GM18511 (cell line): ENCODE measurements around the gene ISLR2.
"Not testable (repeated sequence)": the region's sequence is repeated elsewhere in the genome, so short reads cannot be mapped to it uniquely, and the experiment has no call there.

ENCODE experiments used
- ATAC-seq: cut with Tn5 transposase; IDR thresholded peaks from one replicate; pipeline ENCODE4 v1.9.1; 2021; ENCODE audit warnings: mild to moderate bottlenecking, moderate library complexity; ENCODE audit not compliant: unreplicated experiment

Gene ISLR2

GRCh38 chr15:74130155-74130848 is at the start of gene ISLR2:
Gene ISLR2 (plus strand): TSS chr15:74130586. CDS start chr15:74132755, 2,169 bp downstream.
- no peak for ATAC-seq

- ATAC-seq: not testable (repeated sequence)
Measured at GRCh38 chr15:74082450-74082849, 47.9 kb upstream of the ISLR2 start, which contains the start of gene GOLGA6A. Gene GOLGA6A (minus strand): TSS chr15:74082550. CDS start chr15:74082509, 41 bp downstream.

DNA sequence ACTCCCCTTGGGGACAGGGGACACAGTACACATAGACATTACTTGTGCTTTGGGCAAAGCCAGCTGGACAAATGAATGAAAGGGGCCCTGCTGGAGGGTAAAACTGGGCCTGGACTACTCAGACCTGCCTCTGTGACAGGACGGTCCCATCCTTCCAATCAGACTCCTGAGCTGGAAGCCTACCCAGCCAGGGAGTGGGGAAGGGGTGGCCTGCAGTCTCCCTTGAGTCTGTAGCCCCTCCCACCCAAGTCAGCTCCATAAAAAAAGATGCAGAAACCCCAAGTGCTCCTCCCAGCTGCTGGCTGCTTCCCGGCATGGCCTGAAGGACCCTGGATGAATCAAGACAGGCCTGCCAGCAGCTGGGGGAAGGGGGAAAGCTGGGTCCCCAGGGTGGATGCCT is 35.8 kb upstream of the ISLR2 start:
- ATAC-seq: not testable (repeated sequence)

- not testable (repeated sequence) for ATAC-seq
Measured at GRCh38 chr15:74095610-74096009, 34.8 kb upstream of the ISLR2 start.

DNA sequence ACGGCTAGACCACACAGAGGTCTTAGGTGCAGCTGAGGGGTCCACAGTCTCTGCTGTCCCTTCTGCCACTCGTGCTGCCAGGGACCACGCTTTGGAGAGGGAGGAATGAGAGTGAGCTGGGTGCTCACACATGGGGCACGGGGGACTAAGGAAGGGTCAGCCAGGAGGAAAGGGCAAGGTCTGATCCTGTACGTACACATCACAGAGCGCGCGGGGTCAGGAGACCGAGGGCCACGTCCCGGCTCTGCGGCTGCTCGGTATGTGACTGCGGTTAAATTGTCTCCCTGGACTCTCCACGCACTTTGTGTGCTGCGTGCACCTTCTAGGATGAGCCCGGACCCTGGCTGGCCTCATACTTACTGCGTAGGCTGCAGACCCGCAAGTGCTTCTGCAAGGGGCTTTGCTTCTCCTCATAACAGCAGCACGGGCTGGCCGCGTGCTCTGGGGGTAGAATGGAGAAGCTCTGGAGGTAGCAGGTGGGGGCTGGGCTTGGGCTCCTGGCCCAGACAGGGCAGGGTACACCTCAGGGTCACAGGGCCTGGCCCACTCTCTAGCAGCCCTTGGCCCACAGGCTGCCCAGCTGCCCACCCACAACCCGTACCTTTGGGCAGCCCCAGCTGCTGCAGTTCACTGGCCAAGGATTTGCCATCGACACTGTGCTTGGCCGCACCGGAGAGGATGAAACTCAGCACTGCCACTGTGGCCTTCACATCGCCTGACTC is 33.5 kb upstream of the ISLR2 start:
- ATAC-seq: not testable (repeated sequence)

DNA sequence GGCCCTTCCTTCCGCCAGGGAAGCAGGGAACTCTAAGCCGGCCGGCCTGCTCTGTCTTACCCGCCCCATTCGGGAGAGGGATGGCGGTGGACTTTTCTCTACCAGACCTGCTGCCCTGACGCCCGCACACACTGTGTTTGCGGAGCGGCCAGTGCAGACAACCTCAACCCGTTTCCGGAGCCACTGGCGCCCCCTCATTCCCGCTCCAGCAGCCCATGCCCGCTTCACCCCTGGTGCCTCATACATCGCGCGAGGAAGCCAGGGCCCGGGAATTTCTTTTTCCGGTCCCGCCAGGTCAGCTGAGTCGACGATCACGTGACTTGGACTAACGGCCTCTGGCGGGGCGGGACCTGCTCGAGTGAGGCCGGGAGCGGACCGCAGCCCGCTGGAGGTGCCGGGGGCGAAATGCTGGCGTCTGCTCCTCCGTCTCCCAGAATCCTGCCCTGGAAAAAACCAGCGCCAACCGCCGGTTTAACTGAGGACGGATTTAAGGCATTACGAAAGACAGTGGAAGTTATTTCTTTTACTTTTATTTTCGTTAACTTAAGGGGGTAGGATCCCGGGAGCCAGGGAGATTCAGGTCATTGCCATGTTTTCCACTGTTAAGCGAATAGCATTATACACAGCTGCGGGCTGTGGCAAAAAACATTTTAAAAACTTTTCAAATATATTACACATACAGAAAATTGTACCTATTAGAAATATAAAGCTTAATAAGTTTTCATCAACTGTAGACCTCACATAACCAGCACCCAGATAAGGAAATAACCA is 30.2 kb upstream of the ISLR2 start:
- peak; percentile 79 for ATAC-seq

DNA sequence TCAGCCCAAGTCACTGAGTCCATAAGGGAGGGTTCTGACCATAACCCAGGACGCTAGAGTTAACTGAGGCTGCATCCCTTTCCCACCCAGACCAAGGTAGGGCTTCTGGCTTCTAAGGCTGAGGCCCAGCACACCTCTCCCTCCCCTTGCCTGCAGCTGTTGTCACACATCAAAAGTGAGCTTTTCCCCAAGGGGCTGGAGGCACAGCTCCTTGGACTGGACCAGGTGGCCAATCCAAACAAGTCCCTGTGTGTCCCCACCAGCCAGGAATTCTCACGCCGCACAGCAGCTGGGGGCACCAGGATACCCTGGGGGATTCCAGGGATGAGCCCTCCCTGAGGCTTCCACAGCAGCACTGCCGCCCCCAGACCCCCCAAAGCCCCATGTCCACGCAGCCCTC is 22.3 kb upstream of the ISLR2 start:
- ATAC-seq: no peak

DNA sequence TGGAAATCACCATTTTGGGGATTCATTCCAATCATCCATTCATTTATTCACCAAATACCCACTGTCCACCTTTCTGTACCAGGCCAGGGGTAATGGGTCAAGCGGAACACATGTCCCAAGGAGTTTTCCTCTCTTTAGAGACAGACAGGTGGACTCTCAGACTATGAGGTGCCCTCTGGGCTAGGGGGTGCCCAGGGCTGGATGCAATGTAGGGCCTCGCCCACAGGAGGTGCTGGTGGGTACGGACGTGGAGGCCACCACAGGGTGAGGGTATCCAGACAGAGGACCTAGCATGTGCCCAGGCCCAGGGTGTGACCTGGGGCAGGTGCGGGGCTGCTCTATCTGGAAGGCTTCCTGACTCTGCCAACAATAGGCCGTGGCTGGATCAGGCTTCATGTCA is 21.8 kb upstream of the ISLR2 start:
- not testable (repeated sequence) for ATAC-seq

GRCh38 chr15:74109713-74110112 is 20.7 kb upstream of the ISLR2 start:
- ATAC-seq: no peak

- no peak for ATAC-seq
Measured at GRCh38 chr15:74120426-74120825, 10.0 kb upstream of the ISLR2 start.

DNA sequence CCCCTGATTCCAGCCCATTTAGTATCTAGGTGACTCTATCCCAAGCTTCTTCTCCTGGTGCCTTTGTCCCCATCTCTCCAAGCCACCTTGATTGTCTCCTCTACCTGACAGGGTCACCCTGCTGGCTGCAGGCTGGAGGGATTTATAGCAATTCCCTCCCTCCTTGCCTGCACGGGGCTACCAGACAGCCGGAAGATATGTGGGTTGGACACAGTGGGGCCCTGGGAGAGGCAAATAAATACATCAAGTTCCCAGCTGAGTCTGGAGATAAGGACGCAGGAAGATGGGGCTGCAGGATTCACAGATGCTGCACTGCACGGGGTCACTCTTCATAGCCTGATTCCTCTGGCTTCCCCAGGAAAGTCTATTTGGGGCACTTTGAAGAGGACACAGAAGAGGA is 9.3 kb upstream of the ISLR2 start:
- no peak for ATAC-seq

GRCh38 chr15:74121858-74122257 is 8.5 kb upstream of the ISLR2 start:
- no peak for ATAC-seq

GRCh38 chr15:74122403-74123130 is 7.8 kb upstream of the ISLR2 start:
- ATAC-seq: no peak

DNA sequence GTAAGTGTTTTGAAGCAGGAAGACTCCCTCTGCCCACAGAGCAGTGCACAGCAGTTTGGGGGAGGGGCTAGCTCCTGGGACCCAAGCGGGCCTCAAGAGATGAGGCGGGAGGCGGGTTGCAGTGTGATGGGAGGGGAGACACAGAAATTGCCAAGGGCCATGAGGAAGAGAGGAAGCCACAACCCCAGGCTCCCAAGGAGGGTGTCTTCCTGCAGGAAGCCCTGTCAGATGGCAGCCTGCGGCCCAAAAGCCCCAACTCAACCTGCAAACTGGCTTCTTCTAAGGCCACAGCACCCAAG is 7.3 kb upstream of the ISLR2 start:
- ATAC-seq: no peak

DNA sequence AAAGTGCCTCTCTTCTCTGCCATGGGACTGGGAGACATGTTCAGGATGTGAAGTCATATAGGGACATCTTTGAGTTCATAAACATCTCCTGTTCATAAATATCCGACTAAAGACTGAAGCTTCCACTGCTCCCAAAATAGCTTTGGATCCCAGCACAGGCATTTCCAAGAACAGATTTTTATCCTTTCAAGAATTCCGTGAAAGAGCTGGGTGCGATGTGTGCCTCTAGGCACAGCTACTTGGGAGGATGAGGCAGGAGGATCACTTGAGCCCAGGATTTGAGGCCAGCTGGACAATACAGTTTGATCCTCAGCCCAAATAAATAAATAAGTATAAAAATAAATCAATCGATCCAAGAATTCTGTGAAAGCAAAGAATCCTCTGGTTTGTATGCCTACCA is 6.7 kb upstream of the ISLR2 start:
- no peak for ATAC-seq

- ATAC-seq: no peak
Measured at GRCh38 chr15:74124196-74124595, 6.2 kb upstream of the ISLR2 start.

- no peak for ATAC-seq
Measured at GRCh38 chr15:74124759-74125158, 5.6 kb upstream of the ISLR2 start.

- ATAC-seq: peak; percentile 52
Measured at GRCh38 chr15:74127255-74127953, 3.0 kb upstream of the ISLR2 start.

DNA sequence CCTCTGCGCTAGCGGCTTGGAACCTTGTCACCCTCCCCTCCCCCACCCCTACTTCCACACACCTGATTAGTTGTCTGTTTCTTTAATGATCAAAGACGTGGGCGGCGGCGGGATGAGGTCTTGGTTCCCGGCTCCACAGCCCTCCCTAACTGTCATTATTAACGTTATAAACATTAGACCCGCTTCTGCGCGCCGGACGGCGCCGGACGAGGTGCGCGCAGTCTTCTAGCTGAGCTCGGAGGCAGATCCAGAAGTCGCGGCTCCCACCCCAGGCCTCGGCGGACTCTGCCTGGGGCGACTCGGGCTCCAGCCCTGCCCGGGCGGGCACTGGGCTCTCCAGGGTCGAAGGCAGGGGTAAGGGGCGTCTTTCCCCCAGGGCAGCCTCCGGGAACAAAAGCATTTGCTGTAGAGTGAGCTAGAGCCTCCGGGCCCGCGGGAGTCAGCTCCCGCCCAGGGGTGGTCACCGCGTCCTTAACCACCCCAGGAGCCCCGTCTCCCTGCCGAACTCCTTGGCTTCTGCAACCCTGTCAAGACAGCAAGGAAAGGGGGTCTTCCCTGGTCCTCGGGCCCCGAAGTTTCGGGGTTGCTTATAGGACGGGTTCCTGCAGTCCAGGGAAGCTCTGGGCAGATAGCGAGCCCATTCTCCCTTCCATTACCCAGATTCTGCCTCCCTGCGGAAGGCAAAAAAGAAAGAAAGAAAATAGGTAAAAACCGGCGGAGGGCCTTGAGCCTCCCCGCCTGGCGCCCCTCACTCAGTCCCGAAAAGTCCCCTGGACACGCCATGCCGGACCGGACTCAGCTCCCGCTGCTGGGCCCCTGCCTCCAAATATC is 2.2 kb upstream of the ISLR2 start:
- no peak for ATAC-seq
